GM12801 (cell line): ENCODE measurements around the gene DDO.

ENCODE experiments used
- TF ChIP-seq, protein P1 (sequence below): IDR thresholded peaks from one replicate; pipeline ENCODE4 v1.5.1; 2011; ENCODE audit warnings: control low read depth; ENCODE audit not compliant: insufficient read length; ENCODE audit errors: extremely low read depth

The DDO gene

DNA sequence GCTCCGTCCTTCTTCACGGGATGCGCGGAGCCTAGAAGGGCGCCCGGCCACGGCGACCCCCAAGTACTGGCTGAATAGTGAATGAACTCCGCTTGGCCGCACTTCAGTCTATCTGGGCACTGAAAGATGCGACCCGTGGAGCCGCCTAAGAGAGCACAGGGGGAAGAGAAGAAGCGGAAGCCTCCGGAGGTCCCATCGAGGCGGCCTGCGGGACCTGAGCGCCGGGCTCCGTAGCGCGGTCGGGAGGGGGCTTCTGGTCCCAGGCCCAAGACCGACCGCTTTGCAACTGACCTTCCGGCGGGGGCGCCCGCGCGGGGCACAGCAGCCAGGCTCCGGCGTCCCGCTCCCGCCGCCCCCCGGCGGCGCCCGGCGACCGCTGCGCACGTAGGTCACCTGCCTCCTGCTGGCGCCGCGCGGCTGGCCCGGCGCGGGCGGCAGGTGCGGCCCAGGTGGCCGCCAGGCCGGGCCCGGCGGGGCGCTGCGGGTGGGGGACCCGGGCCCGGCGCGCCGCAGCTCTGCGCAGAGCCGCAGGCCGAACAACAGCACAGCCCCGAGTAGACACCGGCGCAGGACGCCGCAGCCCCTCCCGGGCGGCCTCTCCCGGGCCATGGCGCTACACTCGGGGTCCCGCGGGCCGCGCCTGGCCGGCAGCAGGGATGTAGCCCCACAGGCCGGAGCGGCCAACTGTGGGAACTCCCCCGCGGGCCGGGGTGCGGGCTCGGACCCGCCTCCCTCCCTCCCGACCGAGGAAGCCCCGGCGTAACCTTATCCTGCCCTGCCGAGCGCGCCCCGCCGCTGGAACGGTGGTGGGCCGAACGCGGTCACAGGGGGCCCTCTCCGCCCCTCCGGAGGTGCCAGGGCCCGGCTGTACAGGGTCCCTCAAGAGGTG lies 57.5 kb downstream of the DDO start, which contains the start of gene METTL24:
METTL24 (minus strand) TSS at position 686 of the 889 bp plus-strand sequence; CDS start at position 609, 77 bp downstream.
- TF ChIP-seq, protein P1, sequence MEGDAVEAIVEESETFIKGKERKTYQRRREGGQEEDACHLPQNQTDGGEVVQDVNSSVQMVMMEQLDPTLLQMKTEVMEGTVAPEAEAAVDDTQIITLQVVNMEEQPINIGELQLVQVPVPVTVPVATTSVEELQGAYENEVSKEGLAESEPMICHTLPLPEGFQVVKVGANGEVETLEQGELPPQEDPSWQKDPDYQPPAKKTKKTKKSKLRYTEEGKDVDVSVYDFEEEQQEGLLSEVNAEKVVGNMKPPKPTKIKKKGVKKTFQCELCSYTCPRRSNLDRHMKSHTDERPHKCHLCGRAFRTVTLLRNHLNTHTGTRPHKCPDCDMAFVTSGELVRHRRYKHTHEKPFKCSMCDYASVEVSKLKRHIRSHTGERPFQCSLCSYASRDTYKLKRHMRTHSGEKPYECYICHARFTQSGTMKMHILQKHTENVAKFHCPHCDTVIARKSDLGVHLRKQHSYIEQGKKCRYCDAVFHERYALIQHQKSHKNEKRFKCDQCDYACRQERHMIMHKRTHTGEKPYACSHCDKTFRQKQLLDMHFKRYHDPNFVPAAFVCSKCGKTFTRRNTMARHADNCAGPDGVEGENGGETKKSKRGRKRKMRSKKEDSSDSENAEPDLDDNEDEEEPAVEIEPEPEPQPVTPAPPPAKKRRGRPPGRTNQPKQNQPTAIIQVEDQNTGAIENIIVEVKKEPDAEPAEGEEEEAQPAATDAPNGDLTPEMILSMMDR: no peak

DNA sequence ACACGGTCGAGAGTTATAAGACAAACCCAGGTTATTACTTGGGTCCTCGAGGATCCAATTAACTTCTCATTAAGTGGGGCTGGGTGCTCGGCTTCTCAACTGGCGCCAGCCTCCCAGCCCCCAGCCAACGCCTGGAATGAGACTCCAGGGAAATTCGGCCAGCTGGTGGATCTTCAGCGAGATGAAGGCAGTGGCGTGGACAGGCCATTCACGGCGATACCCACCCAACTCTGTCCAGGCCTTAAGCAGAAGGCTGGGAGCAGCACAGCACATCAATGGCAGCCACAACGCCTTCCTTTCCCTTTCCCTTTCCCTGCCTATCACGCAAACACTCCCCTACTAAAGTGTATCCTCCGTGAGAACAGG lies 58.1 kb downstream of the DDO start:
- TF ChIP-seq, protein P1: no peak

DNA sequence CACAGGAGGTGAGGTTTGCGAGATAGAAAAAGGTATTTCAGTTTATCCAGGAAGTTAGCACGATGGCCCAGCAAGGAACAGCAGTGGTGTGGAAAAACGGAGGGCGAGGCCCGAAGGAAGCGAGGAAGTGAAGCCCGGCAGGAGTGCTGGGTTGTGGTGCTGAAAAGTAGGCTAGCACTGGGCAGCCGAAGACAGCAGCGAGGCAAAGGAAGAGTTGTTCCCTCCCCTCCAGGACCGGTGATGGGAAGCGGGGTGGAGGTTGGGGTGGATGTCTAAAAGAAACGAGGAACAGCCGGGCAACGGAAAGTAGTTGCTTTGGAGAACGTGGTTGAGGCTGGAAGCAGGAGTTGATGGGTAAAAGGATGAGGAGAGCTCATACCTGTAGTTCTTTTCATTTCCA lies 58.6 kb downstream of the DDO start:
- TF ChIP-seq, protein P1: no peak

DNA sequence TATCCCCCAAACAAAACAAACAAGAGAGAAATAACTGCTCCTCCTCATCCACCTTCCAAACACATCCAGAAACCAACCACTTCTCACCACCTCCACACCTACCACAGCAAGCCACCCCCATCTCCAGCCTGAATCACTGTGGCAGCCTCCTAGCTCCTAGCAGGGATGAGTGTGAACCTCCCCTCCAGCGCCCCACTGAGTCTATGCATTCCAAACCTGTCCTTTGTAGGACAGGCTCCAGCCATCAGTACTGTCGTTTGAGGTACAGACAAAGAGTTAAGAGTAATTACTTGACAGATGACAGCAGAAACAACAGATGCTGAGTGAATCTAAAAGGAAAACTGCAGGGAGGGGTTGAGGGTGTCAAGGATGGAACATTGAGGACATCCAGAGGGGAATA lies 59.6 kb downstream of the DDO start:
- TF ChIP-seq, protein P1: no peak

DNA sequence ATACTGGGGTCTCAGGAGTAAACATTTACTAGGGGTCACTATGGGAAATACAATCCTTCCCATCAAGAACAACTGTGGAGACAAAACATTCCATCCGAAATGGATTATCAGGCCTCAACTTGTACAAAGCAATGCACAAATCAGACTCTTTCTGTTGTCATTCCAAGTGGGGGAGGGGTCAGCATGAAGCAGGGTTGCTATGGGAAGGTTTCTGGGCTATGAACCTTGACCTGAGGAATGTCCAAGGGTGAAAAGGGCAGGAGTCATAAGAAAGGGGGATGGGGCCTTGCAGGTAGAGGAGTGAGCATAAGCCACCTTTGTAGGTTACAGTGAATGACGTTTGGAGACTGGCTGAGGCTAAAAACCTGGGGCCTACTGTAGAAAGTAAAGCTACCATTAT lies 60.4 kb downstream of the DDO start:
- TF ChIP-seq, protein P1: no peak

DNA sequence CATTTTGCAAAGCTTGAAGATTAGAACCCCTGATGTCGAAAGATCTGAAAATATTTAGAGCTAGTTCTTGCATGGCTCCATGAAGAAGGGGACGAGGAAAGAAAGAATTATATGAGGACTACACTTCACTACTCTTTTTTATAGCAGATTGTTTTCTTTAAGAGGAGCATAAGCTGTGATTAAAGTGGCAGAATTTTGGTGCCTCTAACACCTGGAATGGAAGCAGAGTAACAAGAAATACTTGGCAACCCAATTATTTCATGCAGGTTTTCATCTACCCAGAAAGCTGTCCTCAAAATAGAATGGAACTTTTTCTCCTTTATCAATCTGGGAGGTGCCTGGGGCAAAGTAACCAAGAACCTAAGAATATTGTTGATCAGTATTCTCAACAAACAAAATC lies 61.2 kb downstream of the DDO start:
- TF ChIP-seq, protein P1: no peak

DNA sequence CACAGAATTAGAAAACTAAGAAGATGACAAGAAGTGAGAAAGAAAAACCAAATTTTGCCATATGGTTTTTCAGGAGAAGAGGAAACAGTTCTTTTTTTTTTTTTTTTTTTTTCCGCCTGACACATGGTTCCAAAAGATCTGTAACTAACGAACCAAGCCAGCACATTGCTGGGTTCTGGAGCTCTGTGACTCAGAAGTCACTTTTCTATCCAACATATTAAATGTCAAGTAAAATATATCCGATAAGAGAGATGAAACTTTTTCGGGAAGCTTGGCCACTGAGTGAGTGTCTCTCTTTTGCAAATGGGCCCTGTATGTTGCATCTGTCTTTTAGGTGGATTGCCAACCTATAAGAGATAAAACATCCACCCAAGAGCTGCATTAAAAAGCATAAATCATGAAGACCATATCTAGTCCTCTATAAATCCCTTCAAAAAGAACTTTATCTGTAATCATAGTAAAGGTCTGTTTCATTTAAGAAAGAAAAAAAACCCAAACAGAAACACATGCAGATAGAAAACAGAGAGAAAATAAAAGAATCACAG lies 61.8 kb downstream of the DDO start:
- TF ChIP-seq, protein P1: no peak
